IPS-18c (cell line): ENCODE results near the gene TRIM43.
"Not testable (repeated sequence)": the region's sequence is repeated elsewhere in the genome, so short reads cannot be mapped to it uniquely, and the experiment has no call there.

ENCODE experiments used
- H3K4me3 ChIP-seq: 2 replicates; pipeline ENCODE4 v1.7.0; 2013; ENCODE audit warnings: low read depth, mild to moderate bottlenecking, low read length, moderate library complexity; ENCODE audit not compliant: insufficient read depth
- H3K9me3 ChIP-seq: one replicate; pipeline ENCODE4 v1.6.1; 2013; ENCODE audit warnings: mild to moderate bottlenecking, low read length, moderate library complexity; ENCODE audit not compliant: control insufficient read depth, insufficient read depth

TRIM43 gene

GRCh38 chr2:95591701-95592100 lies at the start of gene TRIM43:
TSS of gene TRIM43 (plus strand) at chr2:95592001. CDS start at chr2:95594024, 2,023 bp downstream.
- not testable (repeated sequence) for H3K4me3 ChIP-seq, H3K9me3 ChIP-seq

- no peaks in the 10 kb centered on the region for H3K9me3 ChIP-seq
These were observed 40.7 kb upstream of the TRIM43 start for GRCh38 chr2:95551055-95551568.

GRCh38 chr2:95552911-95553310 lies 38.9 kb upstream of the TRIM43 start:
- Histone ChIP-seq H3K4me3 (no peak overlapping the region), H3K9me3 (no peaks in the 10 kb centered on the region)

More at GRCh38 chr2:95551055-95551568, 40.7 kb upstream of the TRIM43 start:
- no peak overlapping the region for H3K4me3 ChIP-seq

- no peaks in the 10 kb centered on the region for H3K9me3 ChIP-seq
- no peak overlapping the region for H3K4me3 ChIP-seq
These were observed 22.6 kb upstream of the TRIM43 start for GRCh38 chr2:95569170-95569569.

- Histone ChIP-seq H3K9me3 (no peaks in the 10 kb centered on the region), H3K4me3 (no peak overlapping the region)
These were observed 17.9 kb upstream of the TRIM43 start for GRCh38 chr2:95573866-95574265.

- no peaks in the 10 kb centered on the region for H3K9me3 ChIP-seq
- no peak overlapping the region for H3K4me3 ChIP-seq
These were observed 17.3 kb upstream of the TRIM43 start for GRCh38 chr2:95574506-95574905.

GRCh38 chr2:95575857-95576256 lies 15.9 kb upstream of the TRIM43 start:
- Histone ChIP-seq H3K9me3 (no peaks in the 10 kb centered on the region), H3K4me3 (no peak overlapping the region)

GRCh38 chr2:95578539-95578938 lies 13.3 kb upstream of the TRIM43 start:
- Histone ChIP-seq H3K9me3 (no peaks in the 10 kb centered on the region), H3K4me3 (no peak overlapping the region)

- H3K4me3 ChIP-seq, H3K9me3 ChIP-seq: not testable (repeated sequence)
These were observed 8.3 kb upstream of the TRIM43 start for GRCh38 chr2:95583545-95583944.

- H3K4me3 ChIP-seq, H3K9me3 ChIP-seq: not testable (repeated sequence)
These were observed 7.5 kb upstream of the TRIM43 start for GRCh38 chr2:95584321-95584720.

- not testable (repeated sequence) for H3K9me3 ChIP-seq, H3K4me3 ChIP-seq
These were observed 1.8 kb upstream of the TRIM43 start for GRCh38 chr2:95589777-95590536.

- H3K9me3 ChIP-seq, H3K4me3 ChIP-seq: not testable (repeated sequence)
These were observed 1.2 kb downstream of the TRIM43 start for GRCh38 chr2:95592973-95593372.

GRCh38 chr2:95595012-95595411 lies 3.2 kb downstream of the TRIM43 start:
- H3K4me3 ChIP-seq, H3K9me3 ChIP-seq: not testable (repeated sequence)

GRCh38 chr2:95601301-95601700 lies 9.5 kb downstream of the TRIM43 start:
- not testable (repeated sequence) for H3K4me3 ChIP-seq, H3K9me3 ChIP-seq

- H3K4me3 ChIP-seq, H3K9me3 ChIP-seq: not testable (repeated sequence)
These were observed 10.3 kb downstream of the TRIM43 start for GRCh38 chr2:95602146-95602545.

- H3K9me3 ChIP-seq, H3K4me3 ChIP-seq: not testable (repeated sequence)
These were observed 16.6 kb downstream of the TRIM43 start for GRCh38 chr2:95608356-95608755.

- H3K4me3 ChIP-seq, H3K9me3 ChIP-seq: not testable (repeated sequence)
These were observed 18.0 kb downstream of the TRIM43 start for GRCh38 chr2:95609764-95610163.

- not testable (repeated sequence) for H3K4me3 ChIP-seq, H3K9me3 ChIP-seq
These were observed 21.2 kb downstream of the TRIM43 start for GRCh38 chr2:95613048-95613447.

GRCh38 chr2:95622728-95623127 lies 30.9 kb downstream of the TRIM43 start:
- H3K9me3 ChIP-seq, H3K4me3 ChIP-seq: not testable (repeated sequence)
